ENCODE measurements around the gene SLAMF1. TPM values are rescaled to one million over a fixed set of nuclear protein-coding genes. Genes with fewer than 3 reads are reported as not detected.

SLAMF1 gene
- total RNA-seq, 2 experiments from 2014 or later: 48.5 to 50.1 TPM

DNA sequence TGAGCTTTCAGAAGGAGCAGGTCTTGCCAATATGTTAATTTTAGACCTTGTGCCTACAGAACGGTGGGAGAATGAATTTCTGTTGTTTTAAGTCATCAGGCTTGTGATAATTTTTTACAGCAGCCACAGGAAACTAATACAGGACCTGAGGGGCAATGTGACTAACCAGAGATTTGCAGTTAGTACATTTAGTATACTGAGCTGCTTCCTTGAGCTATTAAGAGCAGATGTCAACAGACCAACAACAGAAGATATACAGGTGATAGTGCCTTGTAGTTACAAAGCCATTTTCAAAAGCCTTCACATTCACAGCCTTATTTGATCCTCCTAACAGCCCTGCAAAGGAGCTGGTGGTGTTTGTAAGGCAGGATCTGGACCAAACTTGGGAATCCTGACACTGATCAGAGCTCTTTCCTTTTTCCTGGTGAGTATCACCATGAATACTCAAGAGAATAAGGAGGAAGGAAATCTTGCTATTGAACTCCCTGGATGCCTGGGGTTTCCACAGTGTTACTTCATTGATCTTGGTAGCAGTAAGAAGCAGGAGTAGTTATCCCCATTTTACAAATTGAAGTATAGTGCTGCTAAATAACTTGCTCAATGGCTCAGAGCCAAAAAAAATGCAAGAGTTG lies 4.7 kb upstream of the SLAMF1 start:
- peaks cover 21% of the 10 kb centered on the region for H3K36me3 Mint-ChIP-seq (ENCODE audit: low read depth)
- H3K27ac Mint-ChIP-seq: peak overlapping the region; percentile 36
- H3K27me3 Mint-ChIP-seq (ENCODE audit: low read depth): no peaks in the 10 kb centered on the region
- no peak for ATAC-seq
- DNase-seq: peak; percentile 18
- ChIA-PET CTCF (interaction anchor here (0.9 to 2.3 kb wide), 10 partner anchors 9 to 56 kb away, joined by 3 to 16 read pairs (median 5); no protein-coding TSS in a partner anchor), POLR2A (interaction anchor here (1.0 to 1.1 kb wide), 3 partner anchors 11 to 14 kb away, joined by 3 to 4 read pairs (median 3); no protein-coding TSS in a partner anchor)
- no peaks in the 10 kb centered on the region for H3K9me3 Mint-ChIP-seq (ENCODE audit: insufficient read depth)
- H3K4me1 Mint-ChIP-seq (ENCODE audit: low read depth): peaks cover 69% of the 10 kb centered on the region
- H3K4me3 Mint-ChIP-seq: no peak overlapping the region

DNA sequence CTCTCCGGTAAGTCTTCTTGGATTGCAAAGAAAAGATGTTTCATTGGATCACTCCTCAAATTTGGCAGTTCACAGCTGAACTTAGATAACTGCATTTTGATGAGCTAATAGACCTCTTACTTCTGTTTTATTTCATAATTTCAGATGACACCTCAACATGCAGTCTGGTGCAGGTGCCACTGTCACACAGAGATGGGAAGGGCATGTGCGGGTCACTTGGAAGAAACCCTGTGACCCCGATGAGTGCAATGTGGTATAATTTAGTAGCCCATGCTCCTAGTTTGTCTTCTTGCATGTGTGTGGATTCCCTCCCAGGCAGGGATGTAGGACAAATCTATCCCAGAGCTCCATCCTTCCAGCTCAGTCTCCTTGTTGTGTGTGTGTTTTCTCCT lies 481 bp upstream of the SLAMF1 start:
- no peaks in the 10 kb centered on the region for H3K27me3 Mint-ChIP-seq (ENCODE audit: low read depth)
- peak overlapping the region; percentile 82 for H3K27ac Mint-ChIP-seq
- no peaks in the 10 kb centered on the region for H3K9me3 Mint-ChIP-seq (ENCODE audit: insufficient read depth)
- ATAC-seq (peak; percentile 31), DNase-seq (peak; percentile 20)
- peak overlapping the region; percentile 87 for H3K4me3 Mint-ChIP-seq
- H3K36me3 Mint-ChIP-seq (ENCODE audit: low read depth): peaks cover 59% of the 10 kb centered on the region
- CTCF ChIA-PET: interaction anchor here (0.7 to 5.3 kb wide), 14 partner anchors 10 to 219 kb away, joined by 3 to 65 read pairs (median 7); no protein-coding TSS in a partner anchor
- POLR2A ChIA-PET: interaction anchor here (1.0 to 3.2 kb wide), 11 partner anchors 11 to 61 kb away, joined by 3 to 51 read pairs (median 6); no protein-coding TSS in a partner anchor
- H3K4me1 Mint-ChIP-seq (ENCODE audit: low read depth): peaks cover 63% of the 10 kb centered on the region

DNA sequence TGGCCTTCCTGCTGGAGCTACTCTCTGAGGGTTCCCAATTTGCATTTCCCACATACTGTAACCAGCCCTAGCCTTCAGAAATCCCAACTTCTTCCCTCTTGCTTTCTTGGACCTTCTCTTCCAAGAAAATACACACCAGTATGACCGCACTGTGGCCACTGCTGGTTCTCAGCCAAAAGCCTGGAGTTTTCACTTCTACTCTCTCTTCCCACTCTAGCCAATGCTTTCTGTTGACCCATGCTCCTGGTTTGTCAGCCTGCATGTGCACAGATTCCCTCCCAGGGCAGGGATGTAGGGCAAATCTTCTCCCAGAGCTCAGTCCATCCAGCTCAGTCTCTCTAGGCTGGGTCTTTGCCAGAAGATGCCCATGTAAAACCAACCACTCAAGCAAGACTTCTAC lies 664 bp downstream of the SLAMF1 start:
- Mint-ChIP-seq H3K36me3 (ENCODE audit: low read depth) (peaks cover 64% of the 10 kb centered on the region), H3K4me3 (peak overlapping the region; percentile 87), H3K4me1 (ENCODE audit: low read depth) (peaks cover 61% of the 10 kb centered on the region), H3K9me3 (ENCODE audit: insufficient read depth) (no peaks in the 10 kb centered on the region), H3K27ac (peak overlapping the region; percentile 82), H3K27me3 (ENCODE audit: low read depth) (no peaks in the 10 kb centered on the region)
- ChIA-PET CTCF (interaction anchor here (1.1 to 5.3 kb wide), 17 partner anchors 8 to 218 kb away, joined by 3 to 65 read pairs (median 6); no protein-coding TSS in a partner anchor), POLR2A (interaction anchor here (0.6 to 3.2 kb wide), 13 partner anchors 8 to 422 kb away, joined by 3 to 51 read pairs (median 6); no protein-coding TSS in a partner anchor)
- ATAC-seq (peak; percentile 17), DNase-seq (peak; percentile 22)

DNA sequence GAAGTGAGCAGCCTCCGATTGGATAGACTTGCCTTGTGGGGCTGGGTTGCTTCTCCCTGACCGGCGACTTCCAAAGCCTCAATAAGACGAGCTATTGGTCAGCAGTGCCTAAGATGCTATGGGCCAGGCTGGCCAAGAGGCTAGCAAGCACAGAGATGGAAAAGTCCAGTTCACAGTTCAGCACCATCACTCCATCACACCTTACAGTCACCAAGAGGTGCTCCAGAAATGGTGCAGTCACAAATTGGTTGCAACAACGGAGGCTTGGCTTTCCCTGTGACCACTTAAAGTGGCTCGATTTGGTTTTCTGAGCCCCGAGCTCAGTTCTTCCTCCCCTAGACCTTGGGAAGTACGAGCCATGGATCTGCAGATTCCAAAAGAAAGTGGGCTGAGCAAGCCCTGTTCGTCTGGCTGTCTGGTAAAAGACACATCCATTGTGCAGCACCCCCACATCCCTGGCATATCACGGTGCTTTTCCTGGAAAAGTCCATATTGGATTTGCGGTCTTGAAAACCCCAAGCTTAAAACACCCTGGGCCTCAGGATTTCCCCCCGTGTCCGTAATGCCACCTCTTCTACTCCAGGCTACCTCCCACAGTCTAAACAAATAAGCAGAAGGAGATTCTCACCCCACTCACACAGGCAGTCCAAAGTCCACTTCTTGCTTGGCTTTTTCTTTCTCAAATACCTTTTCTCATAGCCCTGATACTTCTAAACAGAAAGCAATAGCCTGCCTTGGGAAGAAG lies 1.3 kb downstream of the SLAMF1 start:
- CTCF ChIA-PET: interaction anchor here (1.0 to 5.3 kb wide), 16 partner anchors 13 to 217 kb away, joined by 3 to 65 read pairs (median 6); no protein-coding TSS in a partner anchor
- Mint-ChIP-seq H3K9me3 (ENCODE audit: insufficient read depth) (no peaks in the 10 kb centered on the region), H3K27me3 (ENCODE audit: low read depth) (no peaks in the 10 kb centered on the region), H3K36me3 (ENCODE audit: low read depth) (peaks cover 63% of the 10 kb centered on the region), H3K4me3 (peak overlapping the region; percentile 87), H3K4me1 (ENCODE audit: low read depth) (peaks cover 60% of the 10 kb centered on the region), H3K27ac (peak overlapping the region; percentile 82)
- no peak for ATAC-seq
- DNase-seq: peak; percentile 23
- POLR2A ChIA-PET: interaction anchor here (0.7 to 3.2 kb wide), 13 partner anchors 12 to 423 kb away, joined by 3 to 51 read pairs (median 6); no protein-coding TSS in a partner anchor

DNA sequence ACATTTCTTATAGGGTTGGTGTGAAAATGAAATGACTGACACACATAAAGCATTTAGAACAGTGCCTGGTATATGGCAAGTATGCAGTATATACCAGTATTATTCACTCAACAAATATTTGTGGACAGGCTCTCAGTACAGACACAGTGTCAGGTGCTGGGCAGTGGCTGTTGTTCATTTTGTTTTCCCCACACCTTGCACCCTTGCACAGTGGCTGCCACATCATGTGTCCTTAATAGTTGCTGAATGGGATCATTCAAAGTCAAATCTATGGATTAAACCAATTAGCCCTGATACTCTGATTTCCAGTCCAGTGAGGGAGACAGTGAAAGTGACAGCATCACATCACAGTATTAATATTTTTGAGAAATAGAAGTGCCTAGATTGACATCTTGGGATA lies 2.4 kb downstream of the SLAMF1 start:
- ChIA-PET CTCF (interaction anchor here (1.4 to 5.3 kb wide), 4 partner anchors 13 to 30 kb away, joined by 5 to 65 read pairs (median 15); no protein-coding TSS in a partner anchor), POLR2A (interaction anchor here (0.7 to 3.2 kb wide), 4 partner anchors 16 to 63 kb away, joined by 3 to 51 read pairs (median 4); no protein-coding TSS in a partner anchor)
- DNase-seq (peak; percentile 22), ATAC-seq (no peak)
- Mint-ChIP-seq H3K36me3 (ENCODE audit: low read depth) (peaks cover 65% of the 10 kb centered on the region), H3K9me3 (ENCODE audit: insufficient read depth) (no peaks in the 10 kb centered on the region), H3K27ac (peak overlapping the region; percentile 82), H3K4me3 (peak overlapping the region; percentile 87), H3K4me1 (ENCODE audit: low read depth) (peaks cover 69% of the 10 kb centered on the region), H3K27me3 (ENCODE audit: low read depth) (no peaks in the 10 kb centered on the region)

DNA sequence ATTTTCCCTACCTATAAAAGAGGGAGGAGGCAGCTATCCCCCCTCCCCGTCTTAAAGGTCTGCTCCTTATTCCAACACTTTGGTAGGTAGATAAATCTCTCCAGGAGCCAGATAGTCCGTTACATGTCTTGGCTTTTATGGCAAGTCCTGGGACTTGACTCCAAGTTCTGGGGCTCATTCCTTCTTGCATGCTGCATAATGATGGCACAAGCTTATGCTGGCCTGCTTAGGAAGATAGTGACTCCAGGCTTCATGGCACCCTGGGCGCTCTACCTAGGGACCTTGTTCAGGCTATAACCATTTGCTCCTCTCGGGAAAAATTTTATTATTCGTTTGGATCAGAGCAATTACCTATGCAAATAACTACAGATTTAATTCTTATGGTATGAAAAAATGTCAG lies 3.7 kb downstream of the SLAMF1 start:
- CTCF ChIA-PET: interaction anchor here (0.7 to 2.6 kb wide), 7 partner anchors 14 to 37 kb away, joined by 3 to 7 read pairs (median 3); no protein-coding TSS in a partner anchor

DNA sequence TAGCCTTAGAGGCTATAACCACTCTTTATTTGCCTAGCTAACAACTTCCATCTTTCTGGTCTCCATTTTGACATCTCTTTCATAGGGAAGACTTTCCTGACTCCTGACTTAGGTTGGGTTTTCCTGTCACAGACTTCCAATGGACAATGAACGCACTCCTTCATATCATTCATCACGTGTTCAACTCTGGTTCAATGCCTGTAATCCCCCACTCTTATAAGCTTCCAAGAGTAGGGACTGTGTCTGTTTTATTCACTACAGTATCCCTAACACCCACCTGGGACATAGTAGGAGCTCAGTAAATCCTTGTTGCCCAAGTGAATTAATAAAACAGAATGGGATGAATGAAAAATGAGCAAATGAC lies 4.6 kb downstream of the SLAMF1 start:
- H3K4me1 Mint-ChIP-seq (ENCODE audit: low read depth): peaks cover 74% of the 10 kb centered on the region
- no peaks in the 10 kb centered on the region for H3K27me3 Mint-ChIP-seq (ENCODE audit: low read depth)
- H3K9me3 Mint-ChIP-seq (ENCODE audit: insufficient read depth): no peaks in the 10 kb centered on the region
- peak overlapping the region; percentile 87 for H3K4me3 Mint-ChIP-seq
- peaks cover 79% of the 10 kb centered on the region for H3K36me3 Mint-ChIP-seq (ENCODE audit: low read depth)
- CTCF ChIA-PET: interaction anchor here (0.6 to 2.6 kb wide), 10 partner anchors 13 to 38 kb away, joined by 3 to 7 read pairs (median 4); no protein-coding TSS in a partner anchor
- DNase-seq (no peak), ATAC-seq (no peak)
- POLR2A ChIA-PET: interaction anchor here (0.6 to 1.6 kb wide), 8 partner anchors 11 to 81 kb away, joined by 3 to 5 read pairs (median 4); no protein-coding TSS in a partner anchor
- H3K27ac Mint-ChIP-seq: peak overlapping the region; percentile 92

More for the DNA sequence above, 3.7 kb downstream of the SLAMF1 start:
- no peaks in the 10 kb centered on the region for H3K27me3 Mint-ChIP-seq (ENCODE audit: low read depth)
- peaks cover 72% of the 10 kb centered on the region for H3K4me1 Mint-ChIP-seq (ENCODE audit: low read depth)
- POLR2A ChIA-PET: interaction anchor here (1.1 kb wide), 1 partner anchor 16 kb away, joined by 4 read pairs; no protein-coding TSS in a partner anchor
- DNase-seq (no peak), ATAC-seq (no peak)
- H3K9me3 Mint-ChIP-seq (ENCODE audit: insufficient read depth): no peaks in the 10 kb centered on the region
- H3K36me3 Mint-ChIP-seq (ENCODE audit: low read depth): peaks cover 71% of the 10 kb centered on the region
- peak overlapping the region; percentile 63 for H3K27ac Mint-ChIP-seq
- peak overlapping the region; percentile 87 for H3K4me3 Mint-ChIP-seq

DNA sequence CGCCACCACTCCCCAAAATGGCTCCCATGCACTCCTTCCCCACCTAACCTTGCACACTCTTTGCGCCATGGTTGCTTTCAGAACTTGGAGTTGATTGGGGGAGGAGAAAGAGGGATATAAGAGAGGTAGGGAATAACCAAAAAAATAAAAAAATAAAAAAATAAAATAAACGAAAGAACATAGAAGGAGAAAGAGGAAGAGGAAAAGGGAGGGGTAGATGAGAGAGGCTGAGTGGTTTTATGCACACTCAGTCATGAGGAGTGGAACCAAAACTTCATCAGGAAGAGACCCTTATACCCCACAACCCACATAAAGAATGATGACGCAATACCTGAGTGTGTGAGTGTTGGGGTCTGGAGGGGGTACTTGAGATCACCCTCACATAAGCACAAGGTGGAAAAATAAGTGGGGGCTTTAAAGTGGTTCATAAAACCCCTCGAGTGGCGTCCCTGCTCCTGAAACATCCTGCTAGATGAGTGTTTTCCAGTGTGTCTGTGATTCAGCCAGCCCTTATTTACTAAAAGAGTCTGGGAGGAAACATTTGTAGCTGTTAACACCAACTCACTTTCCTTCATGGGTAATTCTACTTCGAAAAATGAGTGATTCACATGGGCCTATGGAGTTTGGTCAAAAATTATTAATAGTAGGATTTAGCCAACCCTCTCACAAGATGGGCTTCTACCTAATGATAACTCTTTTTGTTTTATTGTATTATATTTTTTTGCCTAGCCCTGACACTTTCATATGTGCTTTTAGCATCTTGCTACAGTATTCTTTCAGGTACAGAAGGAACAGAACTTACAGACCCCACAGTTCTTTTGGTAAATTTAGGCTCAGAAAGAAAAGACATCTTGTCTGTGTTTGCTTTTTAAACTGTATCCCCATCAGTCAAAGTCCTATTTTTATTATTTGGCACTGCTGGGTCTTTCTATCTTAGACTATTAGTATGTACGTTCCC lies 5.2 kb downstream of the SLAMF1 start:
- ATAC-seq (peak; percentile 25), DNase-seq (no peak)
- Mint-ChIP-seq H3K27me3 (ENCODE audit: low read depth) (no peaks in the 10 kb centered on the region), H3K4me3 (peak overlapping the region; percentile 87), H3K9me3 (ENCODE audit: insufficient read depth) (no peaks in the 10 kb centered on the region), H3K36me3 (ENCODE audit: low read depth) (peaks cover 85% of the 10 kb centered on the region), H3K4me1 (ENCODE audit: low read depth) (peaks cover 78% of the 10 kb centered on the region), H3K27ac (peak overlapping the region; percentile 92)
- POLR2A ChIA-PET: interaction anchor here (0.7 to 2.5 kb wide), 9 partner anchors 11 to 80 kb away, joined by 3 to 51 read pairs (median 4); no protein-coding TSS in a partner anchor
- CTCF ChIA-PET: interaction anchor here (0.6 to 2.6 kb wide), 15 partner anchors 11 to 70 kb away, joined by 3 to 28 read pairs (median 6); no protein-coding TSS in a partner anchor

DNA sequence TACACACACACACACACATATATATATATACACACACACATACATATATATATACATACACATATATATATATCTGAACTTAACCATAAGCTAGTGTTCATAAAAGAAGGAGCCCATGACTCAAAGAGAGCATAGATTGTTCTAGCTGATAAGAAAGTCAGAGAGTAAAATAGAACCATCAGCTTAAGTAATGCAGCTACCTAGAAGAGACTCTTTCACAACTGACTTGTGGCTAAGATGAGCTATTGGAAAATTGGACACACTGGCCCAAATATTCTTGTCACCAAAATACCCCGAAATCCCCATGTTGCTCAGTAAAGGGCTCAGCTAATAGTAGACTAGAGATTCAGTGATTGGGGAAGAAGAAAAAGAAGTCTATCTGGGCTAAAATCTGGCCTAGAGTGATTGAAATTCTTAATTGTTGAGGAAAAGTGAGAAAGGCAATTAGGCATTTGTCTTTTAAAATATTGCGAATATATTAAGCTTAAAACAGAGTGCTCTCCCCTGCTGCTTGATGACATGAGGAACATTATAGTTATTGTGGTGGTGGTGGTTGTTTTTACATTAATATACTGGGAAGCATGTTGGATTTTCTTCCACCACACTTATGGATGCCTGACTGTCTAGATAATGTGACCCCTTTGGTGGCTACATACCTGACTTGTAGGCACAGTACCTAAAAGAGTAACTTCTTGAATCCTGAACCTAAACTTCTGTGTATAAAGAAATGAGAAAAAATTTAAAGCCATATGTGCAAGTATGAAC lies 6.3 kb downstream of the SLAMF1 start:
- peaks cover 87% of the 10 kb centered on the region for H3K36me3 Mint-ChIP-seq (ENCODE audit: low read depth)
- H3K27me3 Mint-ChIP-seq (ENCODE audit: low read depth): no peaks in the 10 kb centered on the region
- DNase-seq (no peak), ATAC-seq (peak; percentile 59)
- CTCF ChIA-PET: interaction anchor here (0.6 to 2.3 kb wide), 18 partner anchors 10 to 311 kb away, joined by 3 to 28 read pairs (median 5); no protein-coding TSS in a partner anchor
- H3K27ac Mint-ChIP-seq: peak overlapping the region; percentile 92
- no peaks in the 10 kb centered on the region for H3K9me3 Mint-ChIP-seq (ENCODE audit: insufficient read depth)
- H3K4me1 Mint-ChIP-seq (ENCODE audit: low read depth): peaks cover 88% of the 10 kb centered on the region
- POLR2A ChIA-PET: interaction anchor here (0.9 to 2.5 kb wide), 7 partner anchors 11 to 69 kb away, joined by 3 to 51 read pairs (median 4); no protein-coding TSS in a partner anchor
- peak overlapping the region; percentile 51 for H3K4me3 Mint-ChIP-seq

DNA sequence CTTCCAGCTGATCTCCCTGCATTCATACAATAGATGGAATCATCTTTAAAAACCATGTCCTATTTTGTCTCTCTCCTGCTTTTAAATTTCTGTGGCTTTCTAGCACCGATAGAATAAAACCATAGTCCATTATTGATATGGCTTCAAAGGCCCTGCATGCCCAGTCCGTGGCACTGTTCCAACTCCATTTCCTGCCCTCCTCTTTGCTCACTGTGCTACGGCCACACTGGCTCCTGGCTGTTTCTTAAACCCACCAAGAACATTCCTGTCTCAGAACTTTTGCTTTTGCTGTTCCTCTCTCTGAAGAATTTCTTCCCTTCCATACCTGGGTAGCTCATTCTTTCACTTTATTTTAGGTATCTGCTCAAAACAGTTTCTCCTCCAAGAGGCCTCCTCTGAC lies 7.2 kb downstream of the SLAMF1 start:
- Mint-ChIP-seq H3K27me3 (ENCODE audit: low read depth) (no peaks in the 10 kb centered on the region), H3K4me3 (peak overlapping the region; percentile 56), H3K27ac (peak overlapping the region; percentile 90), H3K36me3 (ENCODE audit: low read depth) (peaks cover 85% of the 10 kb centered on the region), H3K9me3 (ENCODE audit: insufficient read depth) (no peaks in the 10 kb centered on the region), H3K4me1 (ENCODE audit: low read depth) (peaks cover 91% of the 10 kb centered on the region)
- ChIA-PET CTCF (interaction anchor here (0.9 to 2.3 kb wide), 15 partner anchors 10 to 312 kb away, joined by 3 to 28 read pairs (median 6); no protein-coding TSS in a partner anchor), POLR2A (interaction anchor here (1.0 to 2.5 kb wide), 5 partner anchors 12 to 70 kb away, joined by 3 to 51 read pairs (median 3); no protein-coding TSS in a partner anchor)
- ATAC-seq (no peak), DNase-seq (no peak)
